ENCODE data around the gene DCLK1. TPM values are rescaled to one million over a fixed set of nuclear protein-coding genes. Genes with fewer than 3 reads are reported as not detected.

The DCLK1 gene
- total RNA-seq, 2 donors from 2014 or later: 4.7 to 10.1 TPM

DNA sequence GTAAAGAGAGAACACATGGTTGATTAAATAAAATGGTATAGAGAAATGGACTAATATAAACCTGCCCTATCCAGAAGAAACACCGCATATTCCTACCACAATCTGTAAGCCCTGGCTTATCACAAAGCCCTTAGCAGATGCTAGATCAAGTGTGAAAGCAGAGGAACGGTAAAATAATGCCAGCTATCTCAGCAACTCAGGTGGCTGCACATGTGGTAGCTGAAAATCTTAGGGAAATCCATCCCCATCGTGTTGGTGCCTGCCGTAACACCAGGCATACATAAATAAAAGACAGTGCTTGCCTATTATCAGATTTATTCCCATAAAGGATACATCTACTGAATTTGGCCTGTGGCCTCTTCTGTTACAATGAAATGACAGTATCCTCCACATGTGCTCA, 350.6 kb downstream of the DCLK1 start:
- TF ChIP-seq, protein P1, sequence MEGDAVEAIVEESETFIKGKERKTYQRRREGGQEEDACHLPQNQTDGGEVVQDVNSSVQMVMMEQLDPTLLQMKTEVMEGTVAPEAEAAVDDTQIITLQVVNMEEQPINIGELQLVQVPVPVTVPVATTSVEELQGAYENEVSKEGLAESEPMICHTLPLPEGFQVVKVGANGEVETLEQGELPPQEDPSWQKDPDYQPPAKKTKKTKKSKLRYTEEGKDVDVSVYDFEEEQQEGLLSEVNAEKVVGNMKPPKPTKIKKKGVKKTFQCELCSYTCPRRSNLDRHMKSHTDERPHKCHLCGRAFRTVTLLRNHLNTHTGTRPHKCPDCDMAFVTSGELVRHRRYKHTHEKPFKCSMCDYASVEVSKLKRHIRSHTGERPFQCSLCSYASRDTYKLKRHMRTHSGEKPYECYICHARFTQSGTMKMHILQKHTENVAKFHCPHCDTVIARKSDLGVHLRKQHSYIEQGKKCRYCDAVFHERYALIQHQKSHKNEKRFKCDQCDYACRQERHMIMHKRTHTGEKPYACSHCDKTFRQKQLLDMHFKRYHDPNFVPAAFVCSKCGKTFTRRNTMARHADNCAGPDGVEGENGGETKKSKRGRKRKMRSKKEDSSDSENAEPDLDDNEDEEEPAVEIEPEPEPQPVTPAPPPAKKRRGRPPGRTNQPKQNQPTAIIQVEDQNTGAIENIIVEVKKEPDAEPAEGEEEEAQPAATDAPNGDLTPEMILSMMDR (IDR thresholded peaks at IDR 0.05): no peak
- H3K36me3 ChIP-seq: no peaks in the 10 kb centered on the region
- H3K27me3 ChIP-seq: no peaks in the 10 kb centered on the region
- H3K9me3 ChIP-seq: no peaks in the 10 kb centered on the region
- DNase-seq (ENCODE audit: low spot score): no peak
- H3K27ac ChIP-seq: no peak overlapping the region
- H3K4me1 ChIP-seq: no peaks in the 10 kb centered on the region
- no peak overlapping the region for H3K4me3 ChIP-seq

GRCh38 chr13:35771898-35772297, 359.3 kb downstream of the DCLK1 start:
- Histone ChIP-seq H3K27me3 (no peaks in the 10 kb centered on the region), H3K4me3 (no peak overlapping the region), H3K9me3 (no peaks in the 10 kb centered on the region), H3K4me1 (no peaks in the 10 kb centered on the region), H3K36me3 (no peaks in the 10 kb centered on the region), H3K27ac (no peak overlapping the region)
- no peak for DNase-seq (ENCODE audit: low spot score)
- TF ChIP-seq, protein P1 (IDR thresholded peaks at IDR 0.05): no peak

- TF ChIP-seq, protein P1 (IDR thresholded peaks at IDR 0.05): no peak
- no peaks in the 10 kb centered on the region for H3K36me3 ChIP-seq
- DNase-seq (ENCODE audit: low spot score): no peak
- no peaks in the 10 kb centered on the region for H3K9me3 ChIP-seq
- H3K27ac ChIP-seq: no peak overlapping the region
- H3K4me1 ChIP-seq: no peaks in the 10 kb centered on the region
- H3K4me3 ChIP-seq: no peak overlapping the region
- no peaks in the 10 kb centered on the region for H3K27me3 ChIP-seq
Measured at GRCh38 chr13:35770756-35771297, 360.4 kb downstream of the DCLK1 start.

GRCh38 chr13:35769812-35770211, 361.4 kb downstream of the DCLK1 start:
- Histone ChIP-seq H3K36me3 (no peaks in the 10 kb centered on the region), H3K27ac (no peak overlapping the region), H3K4me3 (no peak overlapping the region), H3K4me1 (no peaks in the 10 kb centered on the region), H3K27me3 (no peaks in the 10 kb centered on the region), H3K9me3 (no peaks in the 10 kb centered on the region)
- no peak for DNase-seq (ENCODE audit: low spot score)
- TF ChIP-seq, protein P1 (IDR thresholded peaks at IDR 0.05): no peak

- Histone ChIP-seq H3K4me3 (no peak overlapping the region), H3K9me3 (no peaks in the 10 kb centered on the region), H3K36me3 (no peaks in the 10 kb centered on the region), H3K4me1 (no peaks in the 10 kb centered on the region), H3K27ac (no peak overlapping the region), H3K27me3 (no peaks in the 10 kb centered on the region)
- DNase-seq (ENCODE audit: low spot score): no peak
- TF ChIP-seq, protein P1 (IDR thresholded peaks at IDR 0.05): no peak
Measured at GRCh38 chr13:35768551-35768950, 362.6 kb downstream of the DCLK1 start.

GRCh38 chr13:35768073-35768472, 363.1 kb downstream of the DCLK1 start:
- Histone ChIP-seq H3K27ac (no peak overlapping the region), H3K9me3 (no peaks in the 10 kb centered on the region), H3K27me3 (no peaks in the 10 kb centered on the region), H3K4me1 (no peaks in the 10 kb centered on the region), H3K36me3 (no peaks in the 10 kb centered on the region), H3K4me3 (no peak overlapping the region)
- no peak for DNase-seq (ENCODE audit: low spot score)
- TF ChIP-seq, protein P1 (IDR thresholded peaks at IDR 0.05): no peak
